Smooth muscle cell (in vitro differentiated cells): Measurements from ENCODE around the gene CACNA1F. TPM values are rescaled to one million over a fixed set of nuclear protein-coding genes. Genes with fewer than 3 reads are reported as not detected.

ENCODE experiments used
- DNase-seq: peaks from one replicate; lab custom pipeline; 2025; ENCODE audit not compliant: unreplicated experiment; lab: John Stamatoyannopoulos, UW
- H2AFZ ChIP-seq: fragments of 200-600 bp; sonication (generic); 2 replicates; pipeline ENCODE4 v1.6.0; 2016; ENCODE audit warnings: antibody characterized with exemption, low read depth, mild to moderate bottlenecking
- H3F3A ChIP-seq: fragments of 200-600 bp; sonication (generic); 2 replicates; pipeline ENCODE4 v1.6.0; 2017; ENCODE audit warnings: antibody characterized with exemption, low read depth
- H3K27ac ChIP-seq: fragments of 200-600 bp; sonication (generic); 2 replicates; pipeline ENCODE4 v1.5.1; 2016; ENCODE audit warnings: low read depth, mild to moderate bottlenecking
- H3K27me3 ChIP-seq: fragments of 200-600 bp; sonication (generic); 2 replicates; pipeline ENCODE4 v1.6.1; 2016; ENCODE audit warnings: low read depth, mild to moderate bottlenecking
- H3K36me3 ChIP-seq: fragments of 200-600 bp; sonication (generic); 2 replicates; pipeline ENCODE4 v1.5.1; 2016; ENCODE audit warnings: low read depth
- H3K4me1 ChIP-seq: fragments of 200-600 bp; sonication (generic); 2 replicates; pipeline ENCODE4 v1.5.1; 2016; ENCODE audit warnings: low read depth
- H3K4me2 ChIP-seq: fragments of 200-600 bp; sonication (generic); 2 replicates; pipeline ENCODE4 v1.6.0; 2016; ENCODE audit warnings: mild to moderate bottlenecking
- H3K4me3 ChIP-seq: fragments of 200-600 bp; sonication (generic); 2 replicates; pipeline ENCODE4 v1.5.1; 2016; ENCODE audit warnings: mild to moderate bottlenecking
- H3K79me2 ChIP-seq: fragments of 200-600 bp; sonication (generic); 2 replicates; pipeline ENCODE4 v1.6.0; 2016; ENCODE audit warnings: low read depth, mild to moderate bottlenecking
- H3K9ac ChIP-seq: fragments of 200-600 bp; sonication (generic); 2 replicates; pipeline ENCODE4 v1.6.0; 2016; ENCODE audit warnings: low read depth
- H3K9me3 ChIP-seq: fragments of 200-600 bp; sonication (generic); replicated peaks from 2 replicates; pipeline ENCODE4 v1.5.1; 2016; ENCODE audit warnings: low read depth
- H4K20me1 ChIP-seq: fragments of 200-600 bp; sonication (generic); 2 replicates; pipeline ENCODE4 v1.6.0; 2016; ENCODE audit warnings: low read depth
- WGBS: methylation state at CpG from one replicate; pipeline ENCODE4 v1.1.7; 2016; ENCODE audit warnings: low lambda C conversion rate; 5-methylcytosine and 5-hydroxymethylcytosine counted together
- polyA plus RNA-seq: library from polyadenylated mRNA; unstranded; fragments of >200 nt; fragmentation: Nextera tagmentation; extraction: Ambion mirVana; gene quantifications from 2 replicates; pipeline ENCODE4 v1.2.1, GENCODE V29; 2016
- total RNA-seq: library from RNA; depleted of rRNA; stranded (reverse); fragments of >200 nt; gene quantifications from 2 replicates; pipeline ENCODE4 v1.2.3, GENCODE V29; 2014
- TF ChIP-seq, protein P1 (sequence below): fragments of 200-600 bp; sonication (generic); IDR thresholded peaks from 2 replicates; pipeline ENCODE4 v1.5.1; 2017; ENCODE audit warnings: borderline replicate concordance, mild to moderate bottlenecking, antibody characterized with exemption; ENCODE audit not compliant: insufficient read depth, poor library complexity, severe bottlenecking

The CACNA1F gene
- total and polyA plus RNA-seq, 2 experiments from 2014 or later, result 0.34 TPM; not detected in 1

DNA sequence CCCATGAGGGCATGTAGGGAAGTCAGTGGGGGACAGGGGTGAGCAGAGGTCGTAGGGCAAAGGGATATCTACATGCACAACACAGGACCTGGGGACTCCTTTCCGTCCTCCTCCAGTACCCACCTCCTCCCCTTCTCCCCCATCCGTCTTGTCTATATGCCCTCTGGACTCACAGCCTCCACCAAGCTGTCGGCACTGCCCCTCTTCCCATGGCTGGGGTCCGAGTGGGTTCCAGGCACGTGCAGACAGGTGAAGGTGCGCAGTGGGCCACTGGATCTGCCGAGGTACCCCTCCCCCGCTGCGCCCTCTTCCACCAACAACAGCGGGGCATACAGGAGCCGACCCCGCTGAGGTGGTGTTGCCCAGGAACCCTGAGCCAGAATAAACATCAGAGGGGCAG is 27.7 kb downstream of the CACNA1F start:
- DNase-seq, result no peak
- Histone ChIP-seq H3K79me2 (no peaks in the 10 kb centered on the region), H3K9me3 (no peaks in the 10 kb centered on the region), H3K27ac (no peak overlapping the region), H3K4me3 (no peak overlapping the region), H2AFZ (no peak overlapping the region), H4K20me1 (no peaks in the 10 kb centered on the region), H3F3A (no peaks in the 10 kb centered on the region), H3K36me3 (no peaks in the 10 kb centered on the region), H3K9ac (no peak overlapping the region), H3K27me3 (no peaks in the 10 kb centered on the region), H3K4me1 (no peaks in the 10 kb centered on the region), H3K4me2 (no peak overlapping the region)
- TF ChIP-seq, protein P1, sequence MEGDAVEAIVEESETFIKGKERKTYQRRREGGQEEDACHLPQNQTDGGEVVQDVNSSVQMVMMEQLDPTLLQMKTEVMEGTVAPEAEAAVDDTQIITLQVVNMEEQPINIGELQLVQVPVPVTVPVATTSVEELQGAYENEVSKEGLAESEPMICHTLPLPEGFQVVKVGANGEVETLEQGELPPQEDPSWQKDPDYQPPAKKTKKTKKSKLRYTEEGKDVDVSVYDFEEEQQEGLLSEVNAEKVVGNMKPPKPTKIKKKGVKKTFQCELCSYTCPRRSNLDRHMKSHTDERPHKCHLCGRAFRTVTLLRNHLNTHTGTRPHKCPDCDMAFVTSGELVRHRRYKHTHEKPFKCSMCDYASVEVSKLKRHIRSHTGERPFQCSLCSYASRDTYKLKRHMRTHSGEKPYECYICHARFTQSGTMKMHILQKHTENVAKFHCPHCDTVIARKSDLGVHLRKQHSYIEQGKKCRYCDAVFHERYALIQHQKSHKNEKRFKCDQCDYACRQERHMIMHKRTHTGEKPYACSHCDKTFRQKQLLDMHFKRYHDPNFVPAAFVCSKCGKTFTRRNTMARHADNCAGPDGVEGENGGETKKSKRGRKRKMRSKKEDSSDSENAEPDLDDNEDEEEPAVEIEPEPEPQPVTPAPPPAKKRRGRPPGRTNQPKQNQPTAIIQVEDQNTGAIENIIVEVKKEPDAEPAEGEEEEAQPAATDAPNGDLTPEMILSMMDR, result no peak
- WGBS, result 87% methylated on average over 12 of the region's 13 CpGs

DNA sequence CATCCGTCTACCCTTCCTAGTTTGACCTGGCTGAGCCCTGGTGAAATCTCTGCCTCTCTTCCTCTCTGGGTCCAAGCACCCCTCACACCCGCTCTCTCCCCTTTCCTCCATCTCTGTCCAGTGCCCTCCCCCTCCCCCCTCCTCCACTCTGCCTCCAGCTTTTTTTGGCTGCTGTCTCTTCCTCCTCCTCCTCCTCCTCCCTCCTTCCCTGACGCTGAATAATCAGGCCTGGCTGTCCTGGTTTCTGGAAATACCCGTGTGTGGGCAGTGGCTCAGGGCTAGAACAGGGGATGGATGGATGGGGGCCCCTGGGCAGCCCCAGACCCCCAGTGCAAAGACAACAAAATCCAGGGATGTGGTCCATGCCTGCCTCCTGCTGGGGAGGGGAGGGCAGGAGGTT is 28.4 kb downstream of the CACNA1F start:
- H2AFZ ChIP-seq, result no peak overlapping the region
- H3K27me3 ChIP-seq, result no peaks in the 10 kb centered on the region
- H3K79me2 ChIP-seq, result no peaks in the 10 kb centered on the region
- no peaks in the 10 kb centered on the region for H4K20me1 ChIP-seq
- H3K27ac ChIP-seq, result no peak overlapping the region
- no peaks in the 10 kb centered on the region for H3F3A ChIP-seq
- no peak overlapping the region for H3K4me2 ChIP-seq
- no peak overlapping the region for H3K4me3 ChIP-seq
- H3K4me1 ChIP-seq, result no peaks in the 10 kb centered on the region
- no peak for DNase-seq
- H3K36me3 ChIP-seq, result no peaks in the 10 kb centered on the region
- no peak overlapping the region for H3K9ac ChIP-seq
- no peaks in the 10 kb centered on the region for H3K9me3 ChIP-seq
- WGBS, result 31% methylated on average over 3 of the region's 4 CpGs
- TF ChIP-seq, protein P1, result no peak

DNA sequence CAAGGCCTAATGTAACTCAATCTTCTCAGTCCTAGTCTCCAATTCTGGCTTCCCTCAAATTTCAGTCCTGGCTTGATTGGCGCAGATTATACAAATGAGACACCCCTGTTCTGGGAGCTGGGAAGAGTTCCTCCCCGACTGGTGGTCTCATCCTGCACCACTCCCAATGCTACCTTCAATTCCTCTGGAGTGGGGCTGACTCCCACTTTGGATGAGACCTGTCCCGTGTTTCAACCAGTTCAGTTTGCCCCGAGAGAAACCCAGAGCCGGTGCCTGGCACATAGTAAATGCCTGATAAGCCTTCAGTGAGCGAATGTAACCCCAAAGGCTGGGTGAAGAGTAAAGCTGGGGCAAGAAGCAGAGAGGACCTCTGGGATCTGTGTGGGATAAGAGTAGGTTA is 29.1 kb downstream of the CACNA1F start:
- Histone ChIP-seq H3K36me3 (no peaks in the 10 kb centered on the region), H3K27me3 (no peaks in the 10 kb centered on the region), H3F3A (no peaks in the 10 kb centered on the region), H3K4me1 (no peaks in the 10 kb centered on the region), H3K79me2 (no peaks in the 10 kb centered on the region), H3K9ac (no peak overlapping the region), H2AFZ (no peak overlapping the region), H3K4me3 (no peak overlapping the region), H3K4me2 (no peak overlapping the region), H4K20me1 (no peaks in the 10 kb centered on the region), H3K27ac (no peak overlapping the region), H3K9me3 (no peaks in the 10 kb centered on the region)
- TF ChIP-seq, protein P1, result no peak
- DNase-seq, result no peak
- 83% methylated on average over 6 of the region's 6 CpGs for WGBS

DNA sequence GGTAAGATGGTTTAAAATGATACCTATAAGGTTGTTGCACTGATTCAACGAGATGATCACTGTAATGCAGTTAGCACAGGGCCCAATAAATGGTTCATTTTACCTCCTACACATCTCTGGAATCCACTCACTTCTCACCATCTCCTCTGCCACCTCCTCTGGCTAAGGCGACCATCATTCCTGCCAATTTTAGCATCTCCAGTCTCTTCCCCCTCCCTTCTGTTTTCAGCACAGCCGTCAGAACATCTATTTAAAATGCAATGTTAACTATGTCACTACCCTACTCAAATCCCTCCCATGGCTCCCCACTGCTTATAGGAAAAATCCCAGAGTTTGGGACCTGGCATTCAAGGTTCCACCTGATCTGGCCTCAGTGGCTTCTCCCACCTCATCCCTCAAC is 29.6 kb downstream of the CACNA1F start:
- Histone ChIP-seq H3K79me2 (no peaks in the 10 kb centered on the region), H3K4me1 (no peaks in the 10 kb centered on the region), H3K4me3 (no peak overlapping the region), H4K20me1 (no peaks in the 10 kb centered on the region), H3F3A (no peaks in the 10 kb centered on the region), H3K9ac (no peak overlapping the region), H3K27me3 (no peaks in the 10 kb centered on the region), H3K27ac (no peak overlapping the region), H3K9me3 (no peaks in the 10 kb centered on the region), H2AFZ (no peak overlapping the region), H3K36me3 (no peaks in the 10 kb centered on the region), H3K4me2 (no peak overlapping the region)
- no peak for DNase-seq
- TF ChIP-seq, protein P1, result no peak
- WGBS, result 75% methylated on average over 3 of the region's 3 CpGs
